K562 (cell line): ENCODE measurements around the gene DEK. TPM values are rescaled to one million over a fixed set of nuclear protein-coding genes. Genes with fewer than 3 reads are reported as not detected.

Experiments used
- ATAC-seq: fragments of 200-7000 bp; cut with Tn5 transposase; 3 replicates; pipeline ENCODE4 v1.9.1; 2020; ENCODE audit warnings: moderate library complexity
- BruUV-seq: library from RNA; stranded (reverse); fragments of 400-500 nt; replicated peaks from 2 replicates; lab custom pipeline; 2021; lab: Mats Ljungman, UMichigan
- CTCF ChIA-PET: fragments of 300-600 bp; formaldehyde crosslinking; extraction: SDS; loops from one replicate; lab custom pipeline; 2021; ENCODE audit warnings: low intra/inter-chr PET ratio; lab: Yijun Ruan, JAX
- POLR2A ChIA-PET: fragments of 300-600, 350-650 bp; sonication (Branson Sonifier 250); formaldehyde crosslinking; extraction: SDS; loops from one replicate; lab custom pipeline; 2021; ENCODE audit warnings: antibody characterized with exemption, inconsistent platforms; lab: Yijun Ruan, JAX
- DNase-seq, 4 experiments: peaks; one replicate each; pipeline versions ENCODE4 v3.0.0 to v3.0.0-alpha.2; 2011 to 2018; ENCODE audit warnings: low spot score in 3 of 4, mixed read lengths in 3 of 4; ENCODE audit errors: extremely low read depth in 1 of 4
- FAIRE-seq: peaks from 2 replicates; lab custom pipeline; 2011; peaks lifted over from hg19 to GRCh38; lab: Jason Lieb, UNC
- H2AFZ ChIP-seq: 2 replicates; pipeline ENCODE4 v1.6.0; 2011; ENCODE audit warnings: low read depth, low read length, control low read depth, inconsistent platforms
- H3K27ac ChIP-seq: fragments of 200-600 bp; 3 replicates; pipeline ENCODE4 v1.8.0; 2011; ENCODE audit warnings: low read depth, mild to moderate bottlenecking, control low read depth, inconsistent platforms, low read length, moderate library complexity, mixed read lengths; ENCODE audit errors: extremely low read depth
- H3K27me3 ChIP-seq, 2 experiments: fragments of 300-600 bp in 1 of 2; 2 replicates in 1 of 2; 3 replicates in 1 of 2; pipeline versions ENCODE4 v1.6.0 to v1.8.0; 2011; ENCODE audit warnings: inconsistent platforms in 2 of 2, low read length in 2 of 2, mild to moderate bottlenecking in 1 of 2, mixed read lengths in 1 of 2, moderate library complexity in 1 of 2; ENCODE audit not compliant: control insufficient read depth in 2 of 2, insufficient read depth in 2 of 2
- H3K36me3 ChIP-seq: fragments of 300-600 bp; 3 replicates; pipeline ENCODE4 v1.8.0; 2011; ENCODE audit warnings: mild to moderate bottlenecking, low read length, inconsistent platforms; ENCODE audit not compliant: control insufficient read depth, insufficient read depth
- H3K4me1 ChIP-seq, 2 experiments: fragments of 200-600 bp in 1 of 2; replicated peaks in 1 of 2; 2 replicates in 1 of 2; 3 replicates in 1 of 2; pipeline versions ENCODE4 v1.5.1 to v1.8.0; 2011; ENCODE audit warnings: inconsistent platforms in 2 of 2, low read length in 2 of 2, mild to moderate bottlenecking in 1 of 2, mixed read lengths in 1 of 2, moderate library complexity in 1 of 2; ENCODE audit not compliant: control insufficient read depth in 2 of 2, insufficient read depth in 2 of 2
- H3K4me2 ChIP-seq: 2 replicates; pipeline ENCODE4 v1.6.1; 2011; ENCODE audit warnings: low read length, control low read depth, inconsistent platforms, mixed read lengths; ENCODE audit not compliant: insufficient read depth
- H3K4me3 ChIP-seq: fragments of 200-600 bp; sonication (generic), shearing (Covaris generic); 2 replicates; pipeline ENCODE4 v1.5.1; 2016; ENCODE audit warnings: control low read depth, inconsistent platforms
- H3K79me2 ChIP-seq: fragments of 200-600 bp; 3 replicates; pipeline ENCODE4 v1.8.0; 2011; ENCODE audit warnings: low read length, inconsistent platforms; ENCODE audit not compliant: control insufficient read depth, insufficient read depth
- H3K9ac ChIP-seq, 2 experiments: 2 replicates each; pipeline versions ENCODE4 v1.6.0 to v1.6.1; 2011; ENCODE audit warnings: low read depth in 2 of 2, low read length in 2 of 2, control low read depth in 1 of 2, inconsistent platforms in 1 of 2, mild to moderate bottlenecking in 1 of 2, mixed read lengths in 1 of 2; ENCODE audit not compliant: insufficient read depth in 1 of 2
- H3K9me1 ChIP-seq: one replicate; pipeline ENCODE4 v1.6.0; 2011; ENCODE audit warnings: inconsistent platforms, mild to moderate bottlenecking, low read length, moderate library complexity; ENCODE audit not compliant: control insufficient read depth, insufficient read depth
- H3K9me3 ChIP-seq: replicated peaks from 2 replicates; pipeline ENCODE4 v1.5.1; 2011; ENCODE audit warnings: low read depth, low read length, inconsistent platforms; ENCODE audit not compliant: control insufficient read depth, insufficient read depth
- H4K20me1 ChIP-seq: replicated peaks from 2 replicates; pipeline ENCODE4 v1.6.1; 2011; ENCODE audit warnings: low read length, inconsistent platforms, mixed read lengths; ENCODE audit not compliant: control insufficient read depth, insufficient read depth
- BHLHE40 ChIP-seq: IDR thresholded peaks from 2 replicates; pipeline ENCODE4 v1.6.1; 2011; ENCODE audit warnings: low read length, improper control_type of control experiment
- ELK3 ChIP-seq: fragments of 450-650 bp; formaldehyde crosslinking; IDR thresholded peaks from 2 replicates; pipeline ENCODE4 v1.4.0; 2020; ENCODE audit warnings: mild to moderate bottlenecking
- IRF2 ChIP-seq: sonication (generic); formaldehyde crosslinking; IDR thresholded peaks from 2 replicates; pipeline ENCODE4 v1.8.1; 2022; ENCODE audit warnings: mild to moderate bottlenecking, missing genetic modification reagents
- JUNB ChIP-seq: fragments of 450-650 bp; formaldehyde crosslinking; conservative IDR thresholded peaks from 2 replicates; pipeline ENCODE4 v1.4.0; 2020; ENCODE audit warnings: mild to moderate bottlenecking
- KDM2B ChIP-seq: fragments of 250-450 bp; sonication (Bioruptor Pico); IDR thresholded peaks from 2 replicates; pipeline ENCODE4 v1.8.0; 2021; ENCODE audit warnings: mild to moderate bottlenecking, moderate library complexity
- MEF2A ChIP-seq: IDR thresholded peaks from 2 replicates; pipeline ENCODE4 v1.6.1; 2011; ENCODE audit warnings: low read depth, mild to moderate bottlenecking, low read length, moderate library complexity; ENCODE audit not compliant: control insufficient read depth
- MIER1 ChIP-seq: fragments of 450-650 bp; IDR thresholded peaks from 2 replicates; pipeline ENCODE4 v1.6.1; 2016; ENCODE audit warnings: antibody characterized with exemption, mild to moderate bottlenecking, low read depth
- NFRKB ChIP-seq: fragments of 450-650 bp; IDR thresholded peaks from 2 replicates; pipeline ENCODE4 v1.6.1; 2016; ENCODE audit warnings: low read depth
- POLR2AphosphoS2 ChIP-seq: IDR thresholded peaks from 2 replicates; pipeline ENCODE4 v1.6.1; 2012; ENCODE audit warnings: low read length, improper control_type of control experiment
- POLR3G ChIP-seq: IDR thresholded peaks from 2 replicates; pipeline ENCODE4 v1.6.1; 2011; ENCODE audit not compliant: insufficient read length, insufficient replicate concordance; ENCODE audit errors: extremely low read depth
- SRSF9 ChIP-seq: fragments of 200-400 bp; formaldehyde crosslinking; IDR thresholded peaks from 2 replicates; pipeline ENCODE4 v1.6.1; 2017; ENCODE audit warnings: low read depth, low read length, borderline replicate concordance
- ZNF133 ChIP-seq: fragments of 250-450 bp; sonication (Bioruptor Pico); IDR thresholded peaks from 2 replicates; pipeline ENCODE4 v1.4.0; 2020; ENCODE audit warnings: mild to moderate bottlenecking
- ZNF197 ChIP-seq: fragments of 200-800 bp; sonication (Bioruptor generic); IDR thresholded peaks from 2 replicates; pipeline ENCODE4 v1.6.1; 2016; ENCODE audit warnings: low read depth, missing genetic modification characterization, missing compliant biosample characterization
- ZNF282 ChIP-seq: sonication (generic); formaldehyde crosslinking; IDR thresholded peaks from 2 replicates; pipeline ENCODE4 v1.8.1; 2023; ENCODE audit warnings: missing genetic modification reagents
- ZNF75A ChIP-seq: fragments of 450-650 bp; formaldehyde crosslinking; IDR thresholded peaks from 2 replicates; pipeline ENCODE4 v1.4.0; 2020; ENCODE audit warnings: mild to moderate bottlenecking
- WGBS: fragments of 100-300 bp; shearing (Covaris generic); methylation state at CpG from one replicate; pipeline ENCODE4 v1.1.6; 2016; ENCODE audit warnings: low coverage, mixed read lengths; ENCODE audit not compliant: insufficient coverage; ENCODE audit errors: missing lambda C conversion rate; 5-methylcytosine and 5-hydroxymethylcytosine counted together
- in situ Hi-C: fragments of 300-500 bp; cut with MboI; formaldehyde crosslinking; loops from 4 replicates; pipeline ENCODE4 v1.15.0; 2018; ENCODE audit warnings: inconsistent platforms, mixed read lengths
- intact Hi-C: fragments of 100-400 bp; cut with micrococcal nuclease; formaldehyde crosslinking; loops from 2 replicates; pipeline ENCODE4 v1.14.2; 2022
- polyA plus RNA-seq, 8 experiments: library from polyadenylated mRNA; depleted of rRNA in 4 of 8; stranded (reverse) in 5 of 8; unstranded in 3 of 8; fragments of >200 nt; fragmentation: Nextera tagmentation in 2 of 8; fragmentation: Illumina TruSeq in 1 of 8; extraction: Ambion mirVana in 2 of 8; extraction: Trizol in 1 of 8; gene quantifications; 2 replicates each; pipeline versions ENCODE4 v1.2.1 to v1.2.3, GENCODE V29; 2011 to 2014; ENCODE audit warnings: inconsistent platforms in 1 of 8, missing spikeins in 1 of 8
- total RNA-seq, 7 experiments: library from RNA; depleted of rRNA in 6 of 7; stranded (reverse); fragments of >200 nt in 6 of 7; fragmentation: Illumina TruSeq in 2 of 7; extraction: Trizol in 2 of 7; gene quantifications; 2 replicates each; pipeline versions ENCODE4 v1.2.1 to v1.2.3, GENCODE V29; 2011 to 2021; ENCODE audit warnings: low replicate concordance in 1 of 7

The DEK gene
- total and polyA plus RNA-seq, 9 of the 15 experiments (the other 6 are each of a cell fraction or from before 2014, with no cell fraction given), result 82.3 to 338 (median 184) TPM

GRCh38 chr6:18211338-18211737, 53.0 kb downstream of the DEK start:
- Histone ChIP-seq H3K9me3 (no peaks in the 10 kb centered on the region), H3K4me3 (no peak overlapping the region), H3K9me1 (no peaks in the 10 kb centered on the region), H2AFZ (no peak overlapping the region), H3K4me1 (no peaks in the 10 kb centered on the region), H3K27me3 (no peaks in the 10 kb centered on the region), H3K27ac (no peak overlapping the region), H3K79me2 (no peaks in the 10 kb centered on the region), H3K36me3 (peaks cover 37% of the 10 kb centered on the region; the same call in 1 of the 3 replicates), H4K20me1 (no peaks in the 10 kb centered on the region), H3K9ac (no peak overlapping the region), H3K4me2 (no peak overlapping the region)
- WGBS, result 69% methylated on average over 5 of the region's 6 CpGs
- in situ Hi-C loops (no loop called here), intact Hi-C loops (no loop called here)
- ChIA-PET POLR2A (no interaction called here), CTCF (no interaction called here)
- FAIRE-seq, result no peak
- TF ChIP-seq POLR3G, result no peak
- no peak for TF ChIP-seq ELK3 (CRISPR knock-in tag)
- no peak for TF ChIP-seq BHLHE40
- TF ChIP-seq NFRKB, result no peak
- no peak for TF ChIP-seq POLR2AphosphoS2
- no peak for TF ChIP-seq ZNF75A (CRISPR knock-in tag)
- no peak for TF ChIP-seq ZNF133
- no peak for TF ChIP-seq MEF2A
- TF ChIP-seq SRSF9, result no peak
- TF ChIP-seq MIER1, result no peak
- TF ChIP-seq IRF2 (CRISPR knock-in tag), result no peak
- TF ChIP-seq ZNF282, result no peak
- no peak for TF ChIP-seq ZNF197 (CRISPR knock-in tag)
- TF ChIP-seq KDM2B (CRISPR knock-in tag), result no peak
- no peak for TF ChIP-seq JUNB (CRISPR knock-in tag)
- no peak for ATAC-seq
- no peak for DNase-seq
- no TSS peak for BruUV-seq
